NCI-H526 (cell line): ENCODE data around the gene TRAF1.

Source experiments
- DNase-seq, 2 experiments: peaks; one replicate each; lab custom pipeline; 2025; lab: John Stamatoyannopoulos, UW

The TRAF1 gene

DNA sequence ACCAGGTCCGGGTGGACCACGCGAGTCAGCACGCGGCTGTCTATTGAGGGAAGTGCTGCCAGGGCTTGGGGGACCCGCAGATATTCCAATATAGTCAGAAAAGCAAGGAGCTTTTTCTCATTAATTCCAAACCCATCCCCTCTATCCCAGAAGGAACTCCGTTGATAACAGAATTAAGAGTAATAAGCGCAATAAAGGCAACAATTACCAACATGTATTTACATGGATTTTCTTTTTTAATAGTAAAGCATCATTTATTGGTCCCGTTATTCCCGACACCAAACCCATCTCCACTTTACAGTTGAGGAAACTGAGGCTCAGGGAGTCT lies 57.3 kb downstream of the TRAF1 start:
- DNase-seq: no peak

DNA sequence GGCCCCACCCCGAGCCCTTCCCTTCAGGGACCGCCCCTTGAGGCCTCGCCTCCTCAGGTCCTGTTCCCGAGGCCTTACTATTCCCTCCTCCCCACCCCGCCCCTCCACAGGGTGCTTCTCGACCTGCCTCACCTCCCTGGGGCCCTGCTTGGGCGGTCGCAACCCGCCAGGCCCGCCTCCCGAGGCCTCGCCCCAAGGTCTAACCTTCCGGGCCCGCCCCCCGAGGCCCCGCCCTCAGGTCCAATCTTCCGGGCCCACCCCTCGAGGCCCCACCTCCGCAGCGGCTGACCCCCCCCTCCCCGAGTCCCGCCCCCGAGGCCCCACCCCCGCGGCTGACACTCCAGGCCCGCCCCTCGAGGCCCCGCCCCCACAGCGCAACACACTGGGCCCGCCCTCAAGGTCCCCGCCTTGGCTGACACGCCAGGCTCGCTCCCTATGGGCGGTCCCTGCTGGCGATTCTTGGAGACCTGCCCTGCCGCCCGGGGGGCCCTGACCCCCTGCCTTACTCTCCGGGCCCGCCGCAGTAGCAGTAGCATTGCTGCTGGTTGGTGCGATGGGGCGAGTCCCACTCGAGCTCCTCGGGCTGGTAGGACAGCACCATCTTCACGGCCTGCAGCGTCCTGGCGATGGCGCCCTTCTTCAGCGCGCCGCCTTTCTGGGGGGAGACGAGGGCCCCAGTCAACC lies 57.8 kb downstream of the TRAF1 start:
- DNase-seq: peak; percentile 83 to 95

DNA sequence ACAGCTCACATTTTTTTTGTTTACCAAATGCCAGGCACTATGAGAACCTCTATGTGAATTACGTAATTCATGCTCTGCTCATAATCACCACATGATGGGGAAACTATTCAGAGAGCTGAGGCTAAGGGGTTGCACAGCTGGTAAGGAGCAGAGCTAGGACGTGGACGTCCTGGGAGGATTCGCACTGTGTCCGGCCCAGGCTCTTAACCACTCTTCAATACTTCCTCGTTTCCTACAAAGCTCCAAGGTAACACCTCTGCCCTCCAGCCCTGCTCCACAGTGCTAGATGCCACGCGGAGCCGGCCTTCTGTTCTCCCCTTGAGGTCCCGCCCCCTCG lies 58.3 kb downstream of the TRAF1 start:
- no peak for DNase-seq

- no peak for DNase-seq
Observed at GRCh38 chr9:120867676-120868338, 58.8 kb downstream of the TRAF1 start.

DNA sequence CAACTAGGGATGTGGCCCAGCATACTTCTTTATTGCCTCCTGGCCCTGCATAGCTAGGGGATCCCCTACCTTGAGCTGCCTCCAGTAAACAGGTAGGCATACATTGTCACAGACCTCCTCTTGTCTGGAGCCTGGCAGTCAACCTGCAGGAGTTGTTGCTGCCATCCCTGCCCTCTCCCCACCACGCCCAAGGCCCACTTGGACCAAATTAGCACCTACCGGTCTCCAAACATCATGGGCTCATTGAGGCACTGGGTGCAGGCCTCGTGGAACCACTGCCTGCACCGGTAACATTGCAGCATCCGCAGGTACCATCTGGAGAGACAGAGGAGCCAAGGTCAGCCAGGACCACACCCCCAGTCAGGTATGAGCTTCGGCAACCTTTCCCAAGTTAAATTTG lies 59.9 kb downstream of the TRAF1 start:
- DNase-seq: no peak

- no peak for DNase-seq
Observed at GRCh38 chr9:120865809-120866208, 60.8 kb downstream of the TRAF1 start.

DNA sequence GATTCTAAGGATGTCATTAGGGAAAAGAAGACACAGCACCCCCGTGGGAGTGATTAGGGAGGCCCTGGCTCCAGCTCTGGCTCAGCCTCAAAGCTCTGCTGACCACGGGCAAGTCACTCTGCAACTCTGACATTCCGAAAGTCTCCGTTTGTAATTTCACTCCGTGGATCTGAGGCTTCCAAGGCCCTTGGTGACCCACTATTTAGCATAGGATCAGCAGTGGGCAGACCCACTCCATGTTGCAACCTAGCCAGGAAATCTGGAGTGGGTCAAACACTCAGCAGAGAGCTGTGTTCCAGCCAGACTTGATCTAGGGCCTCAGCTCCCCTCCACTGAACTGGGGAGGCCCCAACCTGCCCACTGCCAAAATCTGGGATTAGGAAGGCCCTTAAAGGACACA lies 61.4 kb downstream of the TRAF1 start:
- DNase-seq: no peak

DNA sequence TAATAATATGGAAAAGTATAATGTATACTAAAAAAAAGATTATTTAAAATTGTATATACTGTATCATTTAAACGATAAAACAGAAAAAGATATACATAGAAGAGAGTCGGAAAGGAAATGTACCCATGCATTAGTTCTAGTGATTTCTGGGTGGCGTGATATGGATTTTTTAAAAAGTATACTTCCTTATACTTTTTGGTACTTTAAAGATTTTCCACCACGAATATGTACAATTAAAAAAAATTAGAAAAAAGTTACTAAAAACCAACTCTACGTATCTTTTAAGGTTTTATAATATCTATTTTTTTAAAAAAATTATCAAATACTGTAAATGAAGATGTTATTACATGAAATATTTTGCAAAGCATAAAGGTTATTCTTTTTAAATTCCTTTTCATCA lies 61.9 kb downstream of the TRAF1 start:
- DNase-seq: no peak

GRCh38 chr9:120863833-120864232 lies 62.8 kb downstream of the TRAF1 start:
- DNase-seq: no peak

- DNase-seq: no peak
Observed at GRCh38 chr9:120862452-120862851, 64.1 kb downstream of the TRAF1 start.

DNA sequence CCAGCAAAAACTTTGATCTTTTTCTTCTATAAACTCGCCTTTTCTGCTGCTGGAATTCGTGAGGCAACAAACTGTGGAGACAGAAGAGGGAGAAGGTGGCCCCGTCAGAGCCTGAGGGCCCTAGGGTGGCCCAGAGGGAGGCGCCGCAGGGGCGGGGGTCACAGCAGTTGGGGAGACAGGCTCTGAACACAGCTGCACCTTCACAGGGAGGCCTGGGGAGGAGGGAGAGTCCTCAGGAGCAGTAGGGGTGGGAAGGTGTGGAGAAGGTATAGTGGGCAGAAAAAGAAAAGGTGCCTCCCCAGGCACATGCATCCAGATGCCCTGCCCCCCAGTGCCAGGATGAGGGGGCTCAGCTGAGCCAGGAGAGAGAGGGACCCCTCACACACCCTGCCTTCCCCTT lies 64.7 kb downstream of the TRAF1 start:
- no peak for DNase-seq

GRCh38 chr9:120860083-120860482 lies 66.5 kb downstream of the TRAF1 start:
- no peak for DNase-seq

- DNase-seq: no peak
Observed at GRCh38 chr9:120859361-120859760, 67.2 kb downstream of the TRAF1 start.

DNA sequence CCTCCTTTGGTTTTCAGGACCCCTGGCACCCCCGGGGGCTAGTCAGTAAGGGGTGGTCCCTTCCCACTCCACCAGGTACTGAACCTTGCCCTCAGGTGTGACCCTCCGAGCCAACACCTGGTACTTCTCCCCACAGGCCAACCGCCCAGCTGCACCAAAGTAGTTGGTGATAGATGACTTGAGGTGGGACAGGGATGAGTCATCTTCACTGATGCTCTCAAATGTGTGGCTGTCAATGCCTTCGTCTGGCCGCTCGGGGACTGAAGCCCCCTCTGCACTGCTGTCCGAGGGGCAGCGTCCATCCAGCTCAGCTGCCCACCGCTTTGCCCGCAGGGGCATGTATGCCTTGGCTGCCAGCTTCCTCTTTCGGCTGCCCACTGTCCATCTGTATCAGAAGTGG lies 68.7 kb downstream of the TRAF1 start:
- DNase-seq: no peak

GRCh38 chr9:120857481-120857880 lies 69.1 kb downstream of the TRAF1 start:
- no peak for DNase-seq

GRCh38 chr9:120856700-120857099 lies 69.9 kb downstream of the TRAF1 start:
- DNase-seq: no peak

- DNase-seq: no peak
Observed at GRCh38 chr9:120855827-120856670, 70.5 kb downstream of the TRAF1 start.

DNA sequence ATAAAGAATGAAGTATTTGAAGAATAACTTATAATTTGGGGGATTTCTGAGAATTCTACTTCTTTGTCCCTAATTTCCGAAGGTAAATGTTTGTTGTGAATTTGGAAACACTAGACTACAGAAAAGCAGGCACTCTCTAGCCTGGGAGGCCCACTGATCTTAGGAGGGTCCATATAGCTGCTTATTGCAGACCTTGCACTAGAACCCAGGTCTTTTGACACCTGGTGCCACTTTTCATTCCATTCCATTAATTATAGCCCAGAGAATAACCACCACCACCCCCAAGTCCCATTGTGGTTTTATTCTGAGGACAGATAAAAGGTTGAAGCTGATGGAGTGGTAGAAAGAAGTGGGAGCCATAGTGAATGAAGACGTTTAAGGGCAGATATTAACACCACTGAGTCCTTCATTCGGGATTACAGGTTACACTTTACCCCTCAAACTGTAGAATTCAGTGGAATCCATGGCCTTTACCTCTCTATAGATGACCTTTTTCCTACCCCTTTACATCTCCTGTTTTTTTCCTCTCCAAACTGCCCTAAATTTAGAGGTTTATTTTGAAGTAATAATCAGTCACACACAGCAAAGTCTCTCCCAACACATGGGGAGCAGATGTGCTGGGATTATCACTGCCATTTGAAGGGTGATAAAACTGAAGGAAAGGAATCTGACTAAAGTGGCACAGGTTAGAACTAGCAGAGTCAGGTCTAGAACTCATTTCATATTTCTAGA lies 71.8 kb downstream of the TRAF1 start:
- DNase-seq: no peak

DNA sequence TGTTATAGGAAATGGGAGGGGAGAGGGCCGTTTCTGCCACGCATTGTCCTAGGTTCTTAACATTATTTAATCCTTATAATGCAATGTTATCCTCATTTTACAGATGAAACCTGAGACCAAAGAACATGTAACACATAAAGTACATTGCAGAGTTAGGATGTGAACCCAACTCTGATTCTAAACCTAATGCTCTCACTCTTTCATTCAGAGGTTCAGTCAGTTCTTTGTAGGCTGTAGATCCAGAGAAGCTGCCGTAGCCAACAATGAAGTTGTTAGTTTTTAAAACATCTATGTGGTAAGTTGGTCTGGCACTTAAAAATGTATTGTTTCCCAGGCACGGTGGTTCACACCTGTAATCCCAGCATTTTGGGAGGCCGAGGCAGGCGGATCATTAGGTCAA lies 73.4 kb downstream of the TRAF1 start:
- no peak for DNase-seq
